ENCODE results near the gene MT1G.
"Not testable (repeated sequence)": the region's sequence is repeated elsewhere in the genome, so short reads cannot be mapped to it uniquely, and the experiment has no call there.

The MT1G gene

GRCh38 chr16:56665286-56666261 lies 2.3 kb downstream of the MT1G start:
- DNase-seq (ENCODE audit: low spot score) = not testable (repeated sequence)

GRCh38 chr16:56664506-56664905 lies 3.4 kb downstream of the MT1G start:
- DNase-seq (ENCODE audit: low spot score) = no peak

- DNase-seq (ENCODE audit: low spot score) = no peak
Observed at GRCh38 chr16:56662357-56663354, 5.2 kb downstream of the MT1G start.

- no peak for DNase-seq (ENCODE audit: low spot score)
Observed at GRCh38 chr16:56658327-56658875, 9.5 kb downstream of the MT1G start.

DNA sequence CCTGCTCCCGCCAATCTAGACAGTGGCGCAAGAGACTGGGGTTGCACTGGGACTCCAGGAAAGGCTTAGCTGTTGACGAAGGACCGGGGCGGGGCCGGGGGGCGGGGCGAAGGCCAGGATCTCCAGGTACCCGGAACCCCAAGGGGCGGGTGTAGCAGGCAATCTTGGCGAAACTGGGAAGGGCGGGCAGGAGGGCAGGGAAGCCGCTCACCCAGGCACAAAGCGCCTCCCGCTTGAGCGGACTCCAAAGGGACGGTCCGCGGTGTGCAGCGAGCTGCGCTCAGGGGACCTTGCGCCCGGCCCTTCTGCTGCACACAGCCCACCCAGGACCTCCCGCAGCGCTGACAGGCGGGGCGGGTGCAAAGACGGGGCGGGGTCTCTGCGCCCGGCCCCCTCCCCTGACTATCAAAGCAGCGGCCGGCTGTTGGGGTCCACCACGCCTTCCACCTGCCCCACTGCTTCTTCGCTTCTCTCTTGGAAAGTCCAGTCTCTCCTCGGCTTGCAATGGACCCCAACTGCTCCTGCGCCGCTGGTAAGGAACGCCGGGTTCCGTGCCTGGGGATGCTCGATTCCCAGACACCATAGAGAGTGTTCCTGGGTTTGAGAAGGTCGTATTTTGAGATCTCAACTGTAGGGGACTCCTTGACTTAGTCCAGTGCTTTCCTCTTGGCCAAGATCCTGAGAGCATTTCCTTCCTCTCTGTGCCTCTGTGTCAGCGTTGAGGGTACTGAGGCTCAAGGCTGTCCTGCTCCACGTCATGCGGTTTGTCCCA lies 10.1 kb downstream of the MT1G start, which contains the start of gene MT1F:
TSS of gene MT1F (plus strand) at position 405 of the 772 bp plus-strand sequence. CDS start at position 505, 100 bp downstream.
- peak; percentile 62 for DNase-seq (ENCODE audit: low spot score)

GRCh38 chr16:56653218-56653617 lies 14.6 kb downstream of the MT1G start:
- no peak for DNase-seq (ENCODE audit: low spot score)

DNA sequence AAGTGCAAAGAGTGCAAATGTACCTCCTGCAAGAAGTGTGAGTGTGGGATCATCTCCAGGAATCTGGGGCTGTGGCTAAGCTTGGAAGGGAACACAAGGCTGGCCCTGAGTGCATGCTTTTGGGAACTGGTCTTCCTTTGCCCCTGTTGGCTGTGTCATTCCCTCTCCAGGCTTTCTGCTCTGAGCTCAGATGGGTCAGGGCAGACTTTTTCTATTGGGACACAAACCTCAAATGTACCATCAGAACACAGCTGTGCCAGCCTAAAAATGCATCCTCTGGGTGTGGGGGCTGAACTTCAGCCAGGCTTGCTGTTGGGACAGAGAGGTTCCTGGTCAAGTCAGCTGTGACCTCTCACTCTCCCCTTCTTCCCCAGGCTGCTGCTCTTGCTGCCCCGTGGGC lies 15.3 kb downstream of the MT1G start:
- no peak for DNase-seq (ENCODE audit: low spot score)

- no peak for DNase-seq (ENCODE audit: low spot score)
Observed at GRCh38 chr16:56651586-56651985, 16.3 kb downstream of the MT1G start, which contains the start of gene MT1B. Gene MT1B (plus strand): TSS chr16:56651886. CDS start chr16:56651954, 68 bp downstream.

- no peak for DNase-seq (ENCODE audit: low spot score)
Observed at GRCh38 chr16:56649820-56650219, 18.0 kb downstream of the MT1G start.

DNA sequence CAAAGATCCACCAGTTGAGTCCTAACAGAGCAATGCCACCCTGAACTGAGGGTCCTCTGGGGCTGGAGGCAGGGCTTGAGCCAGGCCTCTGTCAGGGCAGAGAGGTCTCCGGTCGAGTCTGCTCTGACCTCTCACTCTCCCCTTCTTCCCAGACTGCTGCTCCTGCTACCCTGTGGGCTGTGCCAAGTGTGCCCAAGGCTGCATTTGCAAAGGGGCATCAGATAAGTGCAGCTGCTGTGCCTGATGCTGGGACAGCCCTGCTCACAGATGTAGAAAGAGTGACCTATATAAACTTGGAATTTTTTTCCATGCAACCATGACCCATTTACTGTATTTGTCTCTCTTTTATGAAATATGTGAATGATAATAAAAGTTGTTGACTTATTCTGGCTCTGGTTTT lies 18.6 kb downstream of the MT1G start:
- no peak for DNase-seq (ENCODE audit: low spot score)

DNA sequence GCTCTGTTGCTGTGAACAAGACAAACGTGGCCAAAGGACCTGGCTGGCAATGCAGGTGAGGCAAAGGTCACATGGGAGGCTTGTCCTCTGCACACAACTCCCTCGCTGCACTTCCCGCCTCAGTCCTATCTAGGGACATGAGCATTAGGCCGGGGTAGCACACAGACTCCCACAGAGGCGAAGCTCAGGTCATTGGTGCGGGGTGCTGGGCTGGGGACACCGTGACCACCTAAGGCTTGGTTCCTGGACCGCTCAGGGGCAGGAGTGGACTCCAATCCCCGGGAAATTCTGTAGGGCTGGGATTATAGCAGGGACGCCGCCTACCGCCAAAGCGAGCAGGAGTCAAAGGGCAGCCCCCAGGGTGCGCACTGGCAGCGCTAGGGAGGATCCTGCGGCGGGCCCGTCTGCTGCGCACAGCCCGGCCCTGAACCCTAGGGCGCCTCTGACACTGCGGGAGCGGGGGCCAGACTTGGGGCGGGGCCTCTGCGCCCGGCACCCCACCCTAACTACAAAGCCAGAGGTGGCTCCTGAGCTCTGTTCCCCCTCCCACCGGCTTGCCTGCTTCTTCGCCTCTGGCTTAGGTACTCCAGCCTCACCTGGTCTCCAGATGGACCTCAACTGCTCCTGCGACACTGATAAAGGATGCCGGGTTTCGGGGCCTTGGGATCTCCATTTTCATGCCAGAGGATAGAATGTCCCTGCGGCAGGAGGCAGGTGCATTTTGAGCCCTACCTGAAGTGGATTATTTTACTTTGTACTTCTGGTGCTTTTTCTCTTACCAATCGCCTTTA lies 20.0 kb downstream of the MT1G start:
- DNase-seq (ENCODE audit: low spot score) = no peak

DNA sequence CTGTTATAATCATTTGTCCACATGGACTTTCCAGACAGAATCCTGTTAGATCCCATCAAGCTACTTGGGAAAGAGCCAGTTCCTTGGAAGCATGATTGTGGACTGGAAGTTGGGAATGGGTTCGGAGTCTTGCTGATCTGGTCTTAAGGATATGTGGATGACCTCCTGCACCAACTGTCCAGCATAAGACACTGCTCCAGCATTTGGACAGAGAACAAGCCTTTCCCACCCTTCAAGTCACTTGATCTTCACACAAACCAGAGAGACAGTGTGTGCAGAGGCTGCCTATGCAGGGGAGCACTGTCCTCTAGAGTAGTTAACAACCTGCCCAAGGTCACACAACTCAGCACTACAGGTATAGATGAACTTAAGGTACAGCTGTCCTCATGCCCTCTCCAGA lies 22.0 kb downstream of the MT1G start:
- DNase-seq (ENCODE audit: low spot score) = no peak

GRCh38 chr16:56645311-56645710 lies 22.6 kb downstream of the MT1G start:
- DNase-seq (ENCODE audit: low spot score) = no peak

GRCh38 chr16:56643833-56644232 lies 24.0 kb downstream of the MT1G start:
- no peak for DNase-seq (ENCODE audit: low spot score)

GRCh38 chr16:56643080-56643778 lies 24.6 kb downstream of the MT1G start:
- DNase-seq (ENCODE audit: low spot score) = peak; percentile 91

DNA sequence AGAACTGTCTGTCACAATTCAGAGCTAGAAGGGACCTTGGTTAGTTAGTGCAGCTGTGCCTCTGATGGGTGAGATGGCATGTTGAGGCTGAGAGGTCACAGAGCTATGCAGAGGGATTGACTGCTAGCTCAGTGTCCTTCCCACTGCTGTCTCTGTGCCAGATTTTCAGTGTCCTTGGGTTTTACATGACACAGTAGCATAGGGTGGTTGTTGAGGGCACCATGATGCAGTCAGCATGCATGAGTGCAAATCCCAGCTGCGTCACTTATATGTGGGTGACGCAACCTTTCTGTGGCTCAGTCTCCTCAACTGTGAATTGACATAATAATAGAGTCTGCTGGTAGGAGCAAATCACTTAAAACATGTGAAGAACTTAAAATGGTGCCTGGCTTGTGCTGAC lies 26.7 kb downstream of the MT1G start:
- no peak for DNase-seq (ENCODE audit: low spot score)

DNA sequence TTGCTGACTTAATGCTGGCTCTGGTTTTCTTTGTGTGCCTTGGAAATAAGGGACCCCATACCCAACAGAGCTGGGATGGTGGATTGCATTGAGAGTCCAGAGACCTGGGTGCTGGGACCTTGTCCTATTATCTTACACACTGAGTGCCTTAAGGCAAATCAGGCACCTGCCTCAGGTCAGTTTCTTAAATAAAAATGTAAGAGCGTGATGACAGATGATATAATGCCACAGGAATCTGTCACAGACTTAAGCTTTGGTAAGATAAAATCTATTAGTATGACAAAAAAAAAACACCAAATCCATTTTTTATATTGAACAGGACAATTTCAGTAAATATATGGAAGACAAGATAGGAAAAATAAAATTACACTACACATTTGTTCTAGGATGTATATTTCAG lies 27.8 kb downstream of the MT1G start:
- DNase-seq (ENCODE audit: low spot score) = no peak

DNA sequence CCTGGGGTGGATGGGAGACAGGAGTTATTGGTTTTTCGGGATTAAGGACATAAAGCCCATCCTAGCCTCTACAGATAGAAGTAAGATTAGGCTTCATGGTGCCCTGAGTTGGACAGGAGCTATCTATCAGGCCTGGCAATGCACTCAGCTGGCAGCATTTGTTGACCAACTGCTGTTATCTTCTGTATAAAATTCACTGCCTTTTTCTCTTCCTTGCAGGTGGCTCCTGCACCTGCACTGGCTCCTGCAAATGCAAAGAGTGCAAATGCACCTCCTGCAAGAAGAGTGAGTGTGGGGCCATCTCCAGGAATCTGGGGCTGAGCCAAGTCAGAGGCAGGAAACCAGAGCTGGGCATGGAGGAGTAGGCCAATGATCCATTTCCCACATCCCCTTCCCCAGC lies 28.8 kb downstream of the MT1G start:
- no peak for DNase-seq (ENCODE audit: low spot score)

GRCh38 chr16:56637814-56638750 lies 29.8 kb downstream of the MT1G start, which contains the start of gene MT1A:
Gene MT1A (plus strand): TSS chr16:56638666. CDS start chr16:56638739, 73 bp downstream.
- no peak for DNase-seq (ENCODE audit: low spot score)
